SK-N-SH (cell line): ENCODE results near the gene KNSTRN. TPM values are rescaled to one million over a fixed set of nuclear protein-coding genes. Genes with fewer than 3 reads are reported as not detected.

ENCODE experiments used
- CTCF ChIA-PET: fragments of 300-600, 350-600 bp; formaldehyde crosslinking; extraction: SDS; loops from one replicate; lab custom pipeline; 2021; lab: Yijun Ruan, JAX
- POLR2A ChIA-PET: fragments of 350-600 bp; sonication (Branson Sonifier 250); formaldehyde crosslinking; extraction: SDS; loops from one replicate; lab custom pipeline; 2020; ENCODE audit warnings: antibody characterized with exemption, inconsistent platforms; lab: Yijun Ruan, JAX
- DNase-seq: peaks from one replicate; pipeline ENCODE4 v3.0.0; 2012
- H2AFZ ChIP-seq: fragments of 200-600 bp; sonication (generic); 2 replicates; pipeline ENCODE4 v1.8.1; 2016; ENCODE audit warnings: antibody characterized with exemption, mild to moderate bottlenecking, low read depth
- H3F3A ChIP-seq: fragments of 200-600 bp; sonication (generic); replicated peaks from 2 replicates; pipeline ENCODE3; 2016; ENCODE audit warnings: antibody characterized with exemption, mild to moderate bottlenecking; ENCODE audit not compliant: insufficient read depth
- H3K27ac ChIP-seq, 2 experiments: fragments of 200-500 bp in 1 of 2; fragments of 200-600 bp in 1 of 2; sonication (Bioruptor generic) in 1 of 2; sonication (generic), shearing (Covaris generic) in 1 of 2; 2 replicates each; pipeline versions ENCODE4 v1.5.1 to v1.6.1; 2014 to 2016; ENCODE audit warnings: low read depth in 2 of 2, inconsistent platforms in 1 of 2, low read length in 1 of 2, mild to moderate bottlenecking in 1 of 2, mixed read lengths in 1 of 2
- H3K27me3 ChIP-seq: fragments of 200-600 bp; sonication (generic), shearing (Covaris generic); 2 replicates; pipeline ENCODE4 v1.6.1; 2016; ENCODE audit warnings: mixed run types; ENCODE audit not compliant: insufficient read depth
- H3K36me3 ChIP-seq, 2 experiments: fragments of 200-500 bp in 1 of 2; fragments of 200-600 bp in 1 of 2; sonication (Bioruptor generic) in 1 of 2; sonication (generic) in 1 of 2; replicated peaks in 1 of 2; 2 replicates each; pipeline versions ENCODE3 to v1.5.1; 2014 to 2016; ENCODE audit warnings: low read length in 1 of 2, mild to moderate bottlenecking in 1 of 2; ENCODE audit not compliant: insufficient read depth in 2 of 2, control insufficient read depth in 1 of 2
- H3K4me1 ChIP-seq, 2 experiments: fragments of 200-500 bp in 1 of 2; fragments of 200-600 bp in 1 of 2; sonication (Bioruptor generic) in 1 of 2; sonication (generic), shearing (Covaris generic) in 1 of 2; 2 replicates each; pipeline versions ENCODE4 v1.5.1 to v1.6.1; 2014 to 2016; ENCODE audit warnings: low read depth in 1 of 2, low read length in 1 of 2, mixed run types in 1 of 2; ENCODE audit not compliant: insufficient read depth in 2 of 2, control insufficient read depth in 1 of 2
- H3K4me2 ChIP-seq: fragments of 200-600 bp; sonication (generic), shearing (Covaris generic); 2 replicates; pipeline ENCODE4 v1.6.1; 2017; ENCODE audit warnings: mixed run types
- H3K4me3 ChIP-seq, 2 experiments: fragments of 200-500 bp in 1 of 2; fragments of 200-600 bp in 1 of 2; sonication (Bioruptor generic) in 1 of 2; sonication (generic), shearing (Covaris generic) in 1 of 2; 2 replicates each; pipeline versions ENCODE4 v1.5.1 to v1.8.1; 2014 to 2016; ENCODE audit warnings: low read depth in 2 of 2, inconsistent platforms in 1 of 2, low read length in 1 of 2, mild to moderate bottlenecking in 1 of 2, mixed read lengths in 1 of 2, moderate library complexity in 1 of 2
- H3K79me2 ChIP-seq: fragments of 200-600 bp; sonication (generic); 2 replicates; pipeline ENCODE4 v1.8.1; 2017; ENCODE audit warnings: mild to moderate bottlenecking; ENCODE audit not compliant: insufficient read depth
- H3K9ac ChIP-seq: fragments of 200-600 bp; sonication (generic); 2 replicates; pipeline ENCODE4 v1.6.1; 2017; ENCODE audit warnings: mixed run types
- H3K9me2 ChIP-seq: fragments of 200-600 bp; sonication (generic); 2 replicates; pipeline ENCODE4 v1.6.1; 2017; ENCODE audit warnings: mixed run types
- H3K9me3 ChIP-seq: fragments of 200-600 bp; sonication (generic); 2 replicates; pipeline ENCODE4 v1.6.1; 2017; ENCODE audit warnings: mixed run types, mild to moderate bottlenecking, moderate library complexity
- H4K20me1 ChIP-seq: fragments of 200-600 bp; sonication (generic); 2 replicates; pipeline ENCODE4 v1.6.1; 2017; ENCODE audit warnings: mild to moderate bottlenecking, mixed run types; ENCODE audit not compliant: insufficient read depth
- CTCF ChIP-seq: fragments of 200-600 bp; sonication (generic); IDR thresholded peaks from 2 replicates; pipeline ENCODE4 v1.6.1; 2017; ENCODE audit warnings: antibody characterized with exemption, mild to moderate bottlenecking, moderate library complexity
- FOSL2 ChIP-seq: IDR thresholded peaks from 2 replicates; pipeline ENCODE4 v1.4.0; 2012; ENCODE audit warnings: low read depth, mild to moderate bottlenecking, moderate library complexity, borderline replicate concordance
- FOXJ3 ChIP-seq: sonication (generic); formaldehyde crosslinking; IDR thresholded peaks from 2 replicates; pipeline ENCODE4 v1.5.1; 2020; ENCODE audit warnings: mild to moderate bottlenecking, missing genetic modification reagents
- GABPA ChIP-seq: IDR thresholded peaks from 2 replicates; pipeline ENCODE4 v1.4.0; 2012; ENCODE audit warnings: low read depth, mild to moderate bottlenecking
- GATA2 ChIP-seq: sonication (generic); formaldehyde crosslinking; IDR thresholded peaks from 2 replicates; pipeline ENCODE4 v1.5.0; 2020; ENCODE audit warnings: mild to moderate bottlenecking, missing genetic modification reagents
- JUND ChIP-seq: IDR thresholded peaks from 2 replicates; pipeline ENCODE4 v1.4.0; 2012
- MAX ChIP-seq: IDR thresholded peaks from 2 replicates; pipeline ENCODE4 v1.4.0; 2012; ENCODE audit warnings: low read depth
- MXI1 ChIP-seq: IDR thresholded peaks from 2 replicates; pipeline ENCODE4 v1.6.1; 2012; ENCODE audit warnings: mild to moderate bottlenecking, low read depth, low read length, improper control_type of control experiment
- NRF1 ChIP-seq: IDR thresholded peaks from 2 replicates; pipeline ENCODE4 v1.6.1; 2012; ENCODE audit warnings: low read depth, mild to moderate bottlenecking, low read length
- PBX3 ChIP-seq: IDR thresholded peaks from 2 replicates; pipeline ENCODE4; 2012
- RCOR1 ChIP-seq: fragments of 150-350 bp; IDR thresholded peaks from 2 replicates; pipeline ENCODE4 v1.6.1; 2017; ENCODE audit warnings: antibody characterized with exemption, low read length
- TAF1 ChIP-seq: IDR thresholded peaks from 2 replicates; pipeline ENCODE4 v1.6.1; 2012; ENCODE audit warnings: low read depth, mild to moderate bottlenecking, low read length, moderate library complexity, borderline replicate concordance
- TCF12 ChIP-seq: IDR thresholded peaks from 2 replicates; pipeline ENCODE4 v1.4.0; 2012
- TEAD4 ChIP-seq: IDR thresholded peaks from 2 replicates; pipeline ENCODE4 v1.4.0; 2012; ENCODE audit warnings: mild to moderate bottlenecking, borderline replicate concordance; ENCODE audit not compliant: insufficient read depth
- USF2 ChIP-seq: fragments of 150-350 bp; IDR thresholded peaks from 2 replicates; pipeline ENCODE4 v1.6.1; 2017; ENCODE audit warnings: antibody characterized with exemption, low read length, low read depth, borderline replicate concordance
- YY1 ChIP-seq: IDR thresholded peaks from 2 replicates; pipeline ENCODE4 v1.4.0; 2012; ENCODE audit warnings: low read depth, mild to moderate bottlenecking
- WGBS: methylation state at CpG from one replicate; pipeline ENCODE4 v1.1.6; 2017; ENCODE audit warnings: low lambda C conversion rate; 5-methylcytosine and 5-hydroxymethylcytosine counted together
- polyA plus RNA-seq, 3 experiments: library from polyadenylated mRNA; depleted of rRNA; stranded (reverse); fragments of >200 nt; gene quantifications; 2 replicates each; pipeline ENCODE4 v1.2.3, GENCODE V29; 2012
- TF ChIP-seq, protein P1 (sequence below): fragments of 150-350 bp; IDR thresholded peaks from 2 replicates; pipeline ENCODE4 v1.6.1; 2016; ENCODE audit warnings: mild to moderate bottlenecking, low read depth, low read length
- TF ChIP-seq, protein P2 (sequence below): IDR thresholded peaks from 2 replicates; pipeline ENCODE4 v1.4.0; 2012; ENCODE audit warnings: low read depth, borderline replicate concordance

KNSTRN gene
- polyA plus RNA-seq, 1 of the 3 experiments (the other 2 are of a cell fraction) = 25.5 TPM

GRCh38 chr15:40424483-40425115 is 42.1 kb downstream of the KNSTRN start:
- no peak for TF ChIP-seq NRF1
- TF ChIP-seq PBX3 = no peak
- no peak for TF ChIP-seq GABPA
- no peak for TF ChIP-seq TCF12
- no peak for TF ChIP-seq YY1
- TF ChIP-seq GATA2 = no peak
- TF ChIP-seq MXI1 = no peak
- no peak for TF ChIP-seq USF2
- no peak for TF ChIP-seq TAF1
- no peak for TF ChIP-seq FOXJ3 (CRISPR knock-in tag)
- TF ChIP-seq, protein P1, sequence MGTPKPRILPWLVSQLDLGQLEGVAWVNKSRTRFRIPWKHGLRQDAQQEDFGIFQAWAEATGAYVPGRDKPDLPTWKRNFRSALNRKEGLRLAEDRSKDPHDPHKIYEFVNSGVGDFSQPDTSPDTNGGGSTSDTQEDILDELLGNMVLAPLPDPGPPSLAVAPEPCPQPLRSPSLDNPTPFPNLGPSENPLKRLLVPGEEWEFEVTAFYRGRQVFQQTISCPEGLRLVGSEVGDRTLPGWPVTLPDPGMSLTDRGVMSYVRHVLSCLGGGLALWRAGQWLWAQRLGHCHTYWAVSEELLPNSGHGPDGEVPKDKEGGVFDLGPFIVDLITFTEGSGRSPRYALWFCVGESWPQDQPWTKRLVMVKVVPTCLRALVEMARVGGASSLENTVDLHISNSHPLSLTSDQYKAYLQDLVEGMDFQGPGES = no peak
- no peak for TF ChIP-seq FOSL2
- TF ChIP-seq TEAD4 = no peak
- no peak for TF ChIP-seq RCOR1
- no peak for TF ChIP-seq MAX
- TF ChIP-seq, protein P2, sequence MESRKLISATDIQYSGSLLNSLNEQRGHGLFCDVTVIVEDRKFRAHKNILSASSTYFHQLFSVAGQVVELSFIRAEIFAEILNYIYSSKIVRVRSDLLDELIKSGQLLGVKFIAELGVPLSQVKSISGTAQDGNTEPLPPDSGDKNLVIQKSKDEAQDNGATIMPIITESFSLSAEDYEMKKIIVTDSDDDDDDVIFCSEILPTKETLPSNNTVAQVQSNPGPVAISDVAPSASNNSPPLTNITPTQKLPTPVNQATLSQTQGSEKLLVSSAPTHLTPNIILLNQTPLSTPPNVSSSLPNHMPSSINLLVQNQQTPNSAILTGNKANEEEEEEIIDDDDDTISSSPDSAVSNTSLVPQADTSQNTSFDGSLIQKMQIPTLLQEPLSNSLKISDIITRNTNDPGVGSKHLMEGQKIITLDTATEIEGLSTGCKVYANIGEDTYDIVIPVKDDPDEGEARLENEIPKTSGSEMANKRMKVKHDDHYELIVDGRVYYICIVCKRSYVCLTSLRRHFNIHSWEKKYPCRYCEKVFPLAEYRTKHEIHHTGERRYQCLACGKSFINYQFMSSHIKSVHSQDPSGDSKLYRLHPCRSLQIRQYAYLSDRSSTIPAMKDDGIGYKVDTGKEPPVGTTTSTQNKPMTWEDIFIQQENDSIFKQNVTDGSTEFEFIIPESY = no peak
- TF ChIP-seq JUND = no peak
- TF ChIP-seq CTCF = no peak
- CTCF ChIA-PET = interaction anchor here (0.9 to 16.9 kb wide), 4 partner anchors 17 to 146 kb away, joined by 3 to 299 read pairs (median 40); partner anchors contain the start of genes BAHD1, CCDC9B and INAFM2
- Histone ChIP-seq H3K27me3 (no peaks in the 10 kb centered on the region), H2AFZ (no peak overlapping the region), H3F3A (peaks cover 15% of the 10 kb centered on the region), H3K4me2 (no peak overlapping the region), H3K4me1 (peaks cover 0 to 20% of the 10 kb centered on the region in 2 experiments; a peak in 1 of 4 replicates), H3K9me3 (no peaks in the 10 kb centered on the region), H3K36me3 (no peaks in the 10 kb centered on the region), H3K9me2 (no peaks in the 10 kb centered on the region), H3K9ac (no peak overlapping the region), H3K4me3 (no peak overlapping the region), H3K27ac (no peak overlapping the region), H4K20me1 (no peaks in the 10 kb centered on the region), H3K79me2 (no peaks in the 10 kb centered on the region)
- no peak for DNase-seq
- POLR2A ChIA-PET = interaction anchor here (1.0 kb wide), 1 partner anchor 85 kb away, joined by 3 read pairs; no protein-coding TSS in a partner anchor
- WGBS = 69% methylated on average over 4 of the region's 6 CpGs
